A549 (cell line): Measurements from ENCODE around the gene GNG14.

ENCODE experiments used
- KDM5A ChIP-seq: fragments of 200-600 bp; sonication (generic); IDR thresholded peaks from 2 replicates; pipeline ENCODE4 v1.6.1; 2016; ENCODE audit warnings: antibody characterized with exemption, mild to moderate bottlenecking
- RCOR1 ChIP-seq: fragments of 150-350 bp; IDR thresholded peaks from 2 replicates; pipeline ENCODE4 v1.6.1; 2014; ENCODE audit warnings: antibody characterized with exemption, low read length, low read depth

DNA sequence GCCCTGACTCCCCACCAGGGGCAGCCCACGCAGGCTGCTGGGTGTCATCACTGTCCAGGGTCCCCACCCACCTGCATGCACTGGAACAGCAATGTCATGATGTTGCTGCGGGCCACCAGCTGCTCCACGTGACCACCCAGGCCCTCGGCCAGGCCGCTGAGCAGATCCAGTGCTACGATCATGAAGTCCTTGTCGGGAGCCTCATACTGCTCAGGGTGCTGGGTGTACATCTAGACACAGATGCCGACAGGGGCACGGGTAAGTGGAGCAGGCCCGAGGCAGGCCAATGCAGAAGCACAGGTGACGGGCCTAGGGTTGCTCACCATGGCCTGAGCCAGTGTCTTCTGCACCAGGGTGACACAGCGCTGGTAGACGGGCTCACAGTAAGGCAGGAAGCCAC lies 17.4 kb downstream of the GNG14 start:
- no peak for TF ChIP-seq RCOR1
- no peak for TF ChIP-seq KDM5A
